ENCODE measurements around the gene WDR81. TPM values are rescaled to one million over a fixed set of nuclear protein-coding genes. Genes with fewer than 3 reads are reported as not detected.

WDR81 gene
- total and polyA plus RNA-seq, 2 experiments from 2014 or later: 3.5 to 14.5 TPM

GRCh38 chr17:1783271-1783670, 58.8 kb downstream of the WDR81 start (continued):
- no peak for TF ChIP-seq REST (IDR thresholded peaks at IDR 0.05; ENCODE audit: unreplicated experiment)
- no peak for TF ChIP-seq JUNB (IDR thresholded peaks at IDR 0.05; ENCODE audit: unreplicated experiment)
- TF ChIP-seq CREB1 (CRISPR knock-in tag; IDR thresholded peaks at IDR 0.05; ENCODE audit: low read depth): no peak
- TF ChIP-seq CTCF (conservative IDR thresholded peaks at IDR 0.05; ENCODE audit: low read depth in 2 of 2): no peak
- TF ChIP-seq EZH2phosphoT487 (IDR thresholded peaks at IDR 0.05; ENCODE audit: unreplicated experiment): no peak
- no peak for TF ChIP-seq POLR2AphosphoS5 (IDR thresholded peaks at IDR 0.05; ENCODE audit: low read depth)
- TF ChIP-seq ZNF114 (CRISPR knock-in tag; IDR thresholded peaks at IDR 0.05): no peak
- TF ChIP-seq EZH2 (IDR thresholded peaks at IDR 0.05; ENCODE audit: low read depth, unreplicated experiment): no peak
- no peak for TF ChIP-seq STAT1 (IDR thresholded peaks at IDR 0.05; ENCODE audit: unreplicated experiment)
- TF ChIP-seq NANOG (IDR thresholded peaks at IDR 0.05; ENCODE audit: borderline replicate concordance): no peak
- no peak for TF ChIP-seq ZNF331 (CRISPR knock-in tag; IDR thresholded peaks at IDR 0.05; ENCODE audit: low read depth)
- no peak for TF ChIP-seq ETS1 (IDR thresholded peaks at IDR 0.05)

GRCh38 chr17:1783834-1784611, 59.5 kb downstream of the WDR81 start:
- H3K4me2 ChIP-seq: no peak overlapping the region
- H3K4me1 Mint-ChIP-seq: no peaks in the 10 kb centered on the region
- H3K9me2 ChIP-seq (ENCODE audit: insufficient read depth): no peaks in the 10 kb centered on the region
- peak overlapping the region; percentile 84; the same call in 1 of the 2 replicates for H3K27ac Mint-ChIP-seq
- no peak overlapping the region for H3K4me3 Mint-ChIP-seq
- H3K27me3 Mint-ChIP-seq (ENCODE audit: insufficient read depth, low read depth, poor library complexity): peaks cover 10% of the 10 kb centered on the region
- H3K79me2 ChIP-seq (replicated peaks; ENCODE audit: insufficient read depth): no peaks in the 10 kb centered on the region
- no peaks in the 10 kb centered on the region for H3K27me3 ChIP-seq (ENCODE audit: insufficient read depth)
- H3K27ac ChIP-seq (ENCODE audit: low read depth): no peak overlapping the region
- no peaks in the 10 kb centered on the region; the same call in none of the 2 replicates for H4K20me1 ChIP-seq (replicated peaks; ENCODE audit: insufficient read depth)
- DNase-seq (ENCODE audit: low spot score) (peak; percentile 55), ATAC-seq (peak; percentile 93)
- H3K4me1 ChIP-seq (ENCODE audit: insufficient read depth): no peaks in the 10 kb centered on the region
- H3K4me3 ChIP-seq: no peak overlapping the region
- 0 out of 2 replicates have a peak, but pooled peaks cover 3% of the 10 kb centered on the region for H3F3A ChIP-seq (replicated peaks; ENCODE audit: low read depth)
- H3K36me3 ChIP-seq (ENCODE audit: insufficient read depth): peaks cover 18% of the 10 kb centered on the region
- H3K36me3 Mint-ChIP-seq (ENCODE audit: low read depth): peaks cover 69% of the 10 kb centered on the region
- no peaks in the 10 kb centered on the region; the same call in 2 of the 3 replicates for H3K9me3 Mint-ChIP-seq
- no peak overlapping the region for H2AFZ ChIP-seq
- peak; percentile 66 to 69 for TF ChIP-seq CTCF (conservative IDR thresholded peaks at IDR 0.05; ENCODE audit: low read depth in 2 of 2)
